Sigmoid colon (tissue), 4 donors: ENCODE results near the gene TALDO1.

Experiments
- POLR2A ChIP-seq, 2 donors: fragments of 450-650 bp; IDR thresholded peaks; one replicate each; pipeline ENCODE4 v1.6.1; 2016; ENCODE audit warnings: antibody characterized with exemption in 2 of 2, mild to moderate bottlenecking in 2 of 2, moderate library complexity in 2 of 2
- POLR2AphosphoS5 ChIP-seq, 4 donors: sonication (generic); formaldehyde crosslinking; IDR thresholded peaks; one replicate each; pipeline ENCODE4 v1.6.1; 2017; ENCODE audit warnings: antibody characterized with exemption in 4 of 4
- TF ChIP-seq, protein P1 (sequence below), 4 experiments: fragments of 450-650 bp in 3 of 4; fragments of 200-600 bp in 1 of 4; IDR thresholded peaks; one replicate each; pipeline ENCODE4 v1.5.1; 2016 to 2019; ENCODE audit warnings: antibody characterized with exemption in 4 of 4, mild to moderate bottlenecking in 3 of 4, moderate library complexity in 2 of 4

DNA sequence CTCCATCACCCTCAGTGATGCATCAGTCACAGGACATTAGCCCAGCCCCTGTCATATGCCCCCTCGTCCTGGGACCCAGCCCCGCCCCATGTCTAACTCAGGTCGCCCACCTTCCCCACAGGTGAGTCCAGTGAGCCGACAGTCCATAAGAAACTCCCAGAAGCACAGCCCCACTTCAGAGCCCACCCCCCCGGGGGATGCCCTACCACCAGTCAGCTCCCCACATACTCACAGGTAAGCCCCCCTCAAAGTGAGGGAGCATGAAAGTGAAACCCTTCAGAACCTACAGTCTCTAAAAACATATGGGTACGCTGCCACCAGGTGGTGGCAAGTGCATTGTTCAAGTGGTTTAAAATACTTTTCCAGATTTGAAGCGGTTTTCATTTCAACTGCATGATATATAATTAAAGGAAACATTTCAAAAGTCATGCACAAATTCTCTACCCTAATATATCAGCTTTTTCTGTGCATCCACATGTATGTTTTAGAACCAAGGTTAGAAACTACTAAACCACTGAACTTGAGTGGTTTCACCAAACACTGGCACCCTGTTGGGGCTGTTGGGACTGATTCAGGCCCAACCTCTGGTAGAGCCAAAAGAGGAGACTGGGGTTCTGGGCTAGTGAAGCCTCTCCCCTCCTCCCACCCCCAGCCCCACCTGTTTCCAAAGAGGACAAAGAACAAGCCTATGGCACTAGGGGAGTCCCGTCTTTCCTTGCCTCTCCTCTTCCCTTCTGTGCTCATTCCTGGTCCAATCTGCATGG, 24.0 kb upstream of the TALDO1 start:
- TF ChIP-seq, protein P1, sequence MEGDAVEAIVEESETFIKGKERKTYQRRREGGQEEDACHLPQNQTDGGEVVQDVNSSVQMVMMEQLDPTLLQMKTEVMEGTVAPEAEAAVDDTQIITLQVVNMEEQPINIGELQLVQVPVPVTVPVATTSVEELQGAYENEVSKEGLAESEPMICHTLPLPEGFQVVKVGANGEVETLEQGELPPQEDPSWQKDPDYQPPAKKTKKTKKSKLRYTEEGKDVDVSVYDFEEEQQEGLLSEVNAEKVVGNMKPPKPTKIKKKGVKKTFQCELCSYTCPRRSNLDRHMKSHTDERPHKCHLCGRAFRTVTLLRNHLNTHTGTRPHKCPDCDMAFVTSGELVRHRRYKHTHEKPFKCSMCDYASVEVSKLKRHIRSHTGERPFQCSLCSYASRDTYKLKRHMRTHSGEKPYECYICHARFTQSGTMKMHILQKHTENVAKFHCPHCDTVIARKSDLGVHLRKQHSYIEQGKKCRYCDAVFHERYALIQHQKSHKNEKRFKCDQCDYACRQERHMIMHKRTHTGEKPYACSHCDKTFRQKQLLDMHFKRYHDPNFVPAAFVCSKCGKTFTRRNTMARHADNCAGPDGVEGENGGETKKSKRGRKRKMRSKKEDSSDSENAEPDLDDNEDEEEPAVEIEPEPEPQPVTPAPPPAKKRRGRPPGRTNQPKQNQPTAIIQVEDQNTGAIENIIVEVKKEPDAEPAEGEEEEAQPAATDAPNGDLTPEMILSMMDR (IDR thresholded peaks at IDR 0.05), result peak in 2 of 4 experiments; percentile 52 to 65
- TF ChIP-seq POLR2A (IDR thresholded peaks at IDR 0.05), result no peak
- TF ChIP-seq POLR2AphosphoS5 (IDR thresholded peaks at IDR 0.05), result no peak
